Measurements from ENCODE around the gene P2RY2.
"Not testable (repeated sequence)": the region's sequence is repeated elsewhere in the genome, so short reads cannot be mapped to it uniquely, and the experiment has no call there.

Gene P2RY2

GRCh38 chr11:73188301-73188700 lies 29.8 kb upstream of the P2RY2 start:
- no peak for DNase-seq (ENCODE audit: low read depth)

GRCh38 chr11:73189315-73189714 lies 28.8 kb upstream of the P2RY2 start:
- no peak for DNase-seq (ENCODE audit: low read depth)

DNA sequence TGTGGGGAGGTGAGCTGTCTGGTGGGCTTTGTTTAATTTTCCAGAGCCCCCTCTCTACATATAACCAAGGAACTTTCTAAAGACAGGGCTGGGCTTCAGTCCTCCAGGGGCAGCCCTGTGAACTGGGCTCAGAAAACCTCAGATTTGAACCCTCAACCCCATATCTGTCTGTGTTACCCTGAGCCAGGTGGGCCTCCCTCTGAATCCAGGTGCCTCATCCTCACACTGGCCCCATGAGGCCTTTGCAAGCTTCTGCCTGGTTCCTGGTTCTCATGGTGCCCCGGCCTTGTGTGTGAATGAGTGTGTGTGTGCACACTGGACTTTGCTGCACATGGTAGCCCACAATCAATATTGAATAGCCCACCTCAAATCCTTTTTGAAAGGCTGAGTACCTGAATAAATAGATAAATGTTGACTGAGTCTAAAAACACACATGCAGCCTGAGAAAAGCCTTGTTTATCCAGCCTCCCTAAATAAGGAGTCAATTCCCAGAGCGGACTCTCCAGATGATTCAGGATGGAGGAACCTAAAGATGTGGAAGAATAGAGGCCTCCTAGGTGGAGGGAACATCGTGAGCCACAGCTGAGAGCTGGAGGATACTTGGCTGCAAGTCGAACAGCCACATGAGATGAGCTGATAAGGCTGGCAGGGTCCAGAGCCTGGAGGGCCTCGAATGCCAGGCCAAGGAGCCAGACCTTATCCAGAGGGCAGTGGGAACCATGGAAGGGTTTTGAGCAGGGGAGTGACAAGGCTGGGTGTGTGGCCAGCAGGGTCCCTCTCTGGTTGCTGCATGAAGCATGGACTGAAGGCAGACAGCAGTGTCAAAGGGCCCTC lies 28.1 kb upstream of the P2RY2 start:
- no peak for DNase-seq (ENCODE audit: low read depth)

GRCh38 chr11:73190557-73190885 lies 27.6 kb upstream of the P2RY2 start:
- no peak for DNase-seq (ENCODE audit: low read depth)

DNA sequence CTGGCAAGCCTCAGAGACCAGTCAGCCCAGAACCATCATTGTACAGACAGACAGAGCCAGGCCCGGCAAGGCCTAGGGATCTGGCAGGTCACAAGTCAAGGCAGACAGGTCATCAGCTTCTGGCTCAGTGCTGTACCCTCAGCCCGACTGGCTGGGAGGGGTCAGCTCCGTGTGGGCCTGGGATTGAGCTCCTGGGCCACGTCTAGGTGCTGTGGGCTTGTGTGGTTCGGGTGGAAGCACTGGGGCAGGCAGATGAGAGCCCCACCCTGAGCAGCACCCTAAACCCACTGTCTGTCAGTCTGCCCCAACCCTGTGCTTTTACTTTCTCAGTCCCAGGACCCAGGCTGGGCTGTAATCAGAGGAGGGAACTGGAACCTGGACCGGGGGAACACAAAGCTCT lies 26.9 kb upstream of the P2RY2 start:
- DNase-seq (ENCODE audit: low read depth) = no peak

- no peak for DNase-seq (ENCODE audit: low read depth)
Observed at GRCh38 chr11:73192272-73192671, 25.8 kb upstream of the P2RY2 start.

- DNase-seq (ENCODE audit: low read depth) = no peak
Observed at GRCh38 chr11:73193251-73194033, 24.6 kb upstream of the P2RY2 start.

DNA sequence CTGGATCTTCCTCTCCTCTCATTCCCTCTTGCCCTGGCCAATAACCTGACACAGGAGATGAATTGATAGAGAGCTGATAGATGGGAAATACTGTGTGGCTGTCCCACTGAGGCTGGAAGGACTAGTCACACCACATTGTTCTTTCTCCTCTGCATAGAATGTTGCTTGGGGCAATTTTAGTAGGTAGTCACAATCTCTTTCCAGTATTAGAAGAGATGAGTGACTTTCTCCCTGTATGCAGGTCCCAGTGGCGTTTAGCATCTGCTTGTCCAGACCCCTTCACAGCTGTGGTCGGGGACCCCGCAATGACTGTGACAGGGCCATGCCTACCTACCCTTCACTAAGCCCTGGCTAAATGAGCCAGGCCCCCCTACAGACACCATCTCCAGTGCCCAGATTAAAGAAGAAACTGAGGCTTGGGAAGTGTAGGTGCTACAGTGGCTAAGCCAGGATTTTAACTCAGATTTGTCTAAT lies 24.0 kb upstream of the P2RY2 start:
- DNase-seq (ENCODE audit: low read depth) = no peak

GRCh38 chr11:73194593-73194992 lies 23.5 kb upstream of the P2RY2 start:
- no peak for DNase-seq (ENCODE audit: low read depth)

DNA sequence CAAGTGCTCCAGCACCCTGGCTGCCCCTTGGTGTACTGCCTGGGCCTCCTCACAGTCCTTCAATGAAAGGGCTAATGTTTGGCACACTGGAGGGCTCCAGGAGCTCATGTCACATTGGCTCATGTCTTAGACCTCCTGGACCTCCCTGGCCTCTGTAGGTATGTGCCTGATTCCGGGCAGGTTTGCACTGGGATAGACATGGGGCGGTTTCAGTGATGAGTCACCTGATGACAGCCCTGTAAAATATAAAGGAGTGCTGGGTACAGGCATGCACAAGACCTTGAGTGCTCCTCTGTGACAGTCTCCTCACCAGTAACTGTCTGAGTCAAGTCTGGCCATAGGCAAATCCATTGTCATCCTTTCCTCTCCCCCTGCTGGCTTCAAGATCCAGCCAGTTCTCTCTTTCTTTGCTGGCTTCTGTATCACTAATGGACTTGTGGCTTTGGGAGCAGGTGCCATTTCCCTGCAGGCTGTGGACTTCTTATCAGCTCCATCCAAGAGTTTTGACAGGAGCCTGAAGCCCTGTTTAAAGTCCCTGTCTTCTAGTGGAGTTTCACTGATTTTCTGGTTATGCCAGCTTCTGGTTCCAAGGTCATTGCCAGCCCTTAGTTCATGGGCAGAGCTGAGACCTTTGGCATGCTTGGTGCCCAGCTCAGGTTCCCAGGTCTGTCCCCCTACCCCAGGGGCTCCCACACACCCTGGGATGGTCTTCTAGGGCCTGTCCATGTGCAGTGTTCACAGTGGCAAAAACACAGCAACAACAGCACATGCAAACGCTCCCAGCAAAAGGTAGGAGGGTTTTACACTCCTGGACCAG lies 22.7 kb upstream of the P2RY2 start:
- DNase-seq (ENCODE audit: low read depth) = no peak

DNA sequence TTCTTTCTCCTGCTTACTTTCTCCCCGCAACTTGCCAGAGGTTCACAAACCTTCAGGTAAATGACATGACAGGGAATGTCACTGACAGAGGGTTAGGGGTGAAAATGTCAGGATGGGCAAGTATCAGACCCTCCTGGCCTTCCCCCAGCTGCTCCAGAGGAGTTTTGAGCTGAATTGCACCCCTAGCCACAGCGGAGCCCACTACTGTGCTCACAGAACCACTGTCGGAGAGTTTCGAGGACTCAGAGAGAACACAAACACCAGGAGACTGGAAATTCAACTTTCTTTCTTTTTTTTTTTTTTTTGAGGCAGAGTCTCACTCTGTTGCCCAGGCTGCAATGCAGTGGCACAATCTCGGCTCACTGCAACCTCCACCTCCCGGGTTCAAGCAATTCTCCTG lies 21.5 kb upstream of the P2RY2 start:
- no peak for DNase-seq (ENCODE audit: low read depth)

- DNase-seq (ENCODE audit: low read depth) = no peak
Observed at GRCh38 chr11:73197348-73197747, 20.7 kb upstream of the P2RY2 start.

GRCh38 chr11:73197787-73198186 lies 20.3 kb upstream of the P2RY2 start:
- DNase-seq (ENCODE audit: low read depth) = not testable (repeated sequence)

DNA sequence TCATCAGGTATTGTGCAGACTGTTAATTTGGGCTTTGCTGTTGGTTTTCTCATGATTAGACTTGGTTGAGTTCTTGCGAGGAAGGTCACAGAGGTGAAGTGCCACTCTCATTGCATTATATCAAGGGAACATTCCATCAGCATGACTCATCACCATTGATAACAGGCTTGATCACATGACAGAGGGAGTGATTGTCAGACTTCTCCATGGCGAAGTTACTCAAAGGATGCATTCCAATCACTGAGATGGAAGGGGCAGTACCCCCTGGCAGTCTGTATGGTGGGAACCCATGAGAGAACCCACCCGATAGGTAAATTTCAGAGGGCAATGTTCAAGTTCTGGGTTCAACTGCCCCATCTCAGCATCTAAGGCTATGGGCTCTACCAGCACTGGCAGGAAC lies 19.4 kb upstream of the P2RY2 start:
- no peak for DNase-seq (ENCODE audit: low read depth)

- DNase-seq (ENCODE audit: low read depth) = no peak
Observed at GRCh38 chr11:73199446-73199845, 18.6 kb upstream of the P2RY2 start.

GRCh38 chr11:73200256-73200655 lies 17.8 kb upstream of the P2RY2 start:
- DNase-seq (ENCODE audit: low read depth) = no peak

DNA sequence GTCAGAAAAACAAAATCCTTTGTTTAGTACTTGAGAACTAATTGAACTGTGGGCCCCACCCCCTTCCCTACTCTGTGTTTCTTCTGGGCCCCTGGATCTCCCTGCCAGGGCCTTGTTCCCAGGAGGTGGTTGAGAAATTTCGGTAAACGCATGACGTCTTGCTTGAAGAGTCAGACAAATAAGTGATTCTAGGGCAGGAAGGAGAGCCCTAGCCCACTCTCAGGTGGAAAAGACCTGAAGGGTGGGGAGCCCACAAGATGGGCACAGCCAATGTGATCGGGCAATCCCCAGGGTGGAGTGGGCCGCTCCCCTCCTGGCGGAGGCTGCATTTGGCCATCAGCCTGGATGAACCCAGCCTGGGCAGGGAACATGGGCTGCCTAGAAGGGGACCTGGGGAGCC lies 16.8 kb upstream of the P2RY2 start:
- DNase-seq (ENCODE audit: low read depth) = no peak

- DNase-seq (ENCODE audit: low read depth) = no peak
Observed at GRCh38 chr11:73201888-73202780, 15.9 kb upstream of the P2RY2 start.

DNA sequence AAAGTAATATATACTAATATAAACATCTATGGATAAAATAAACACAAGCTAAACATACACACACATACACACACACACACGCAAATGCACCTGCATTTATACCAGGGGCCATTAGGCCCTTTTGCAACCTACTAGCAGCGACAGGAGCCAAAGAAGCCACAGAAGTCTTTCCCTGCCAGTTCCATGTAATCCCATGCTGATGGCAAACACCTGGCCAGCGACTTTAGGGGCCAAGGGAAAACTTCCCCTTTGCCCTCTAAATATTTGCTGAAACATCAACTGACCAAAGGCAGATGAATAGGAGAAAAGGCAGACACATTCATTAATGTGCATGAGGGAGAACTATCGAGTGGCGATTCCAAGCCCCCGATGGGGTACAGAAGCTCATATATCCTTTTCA lies 14.8 kb upstream of the P2RY2 start:
- no peak for DNase-seq (ENCODE audit: low read depth)

DNA sequence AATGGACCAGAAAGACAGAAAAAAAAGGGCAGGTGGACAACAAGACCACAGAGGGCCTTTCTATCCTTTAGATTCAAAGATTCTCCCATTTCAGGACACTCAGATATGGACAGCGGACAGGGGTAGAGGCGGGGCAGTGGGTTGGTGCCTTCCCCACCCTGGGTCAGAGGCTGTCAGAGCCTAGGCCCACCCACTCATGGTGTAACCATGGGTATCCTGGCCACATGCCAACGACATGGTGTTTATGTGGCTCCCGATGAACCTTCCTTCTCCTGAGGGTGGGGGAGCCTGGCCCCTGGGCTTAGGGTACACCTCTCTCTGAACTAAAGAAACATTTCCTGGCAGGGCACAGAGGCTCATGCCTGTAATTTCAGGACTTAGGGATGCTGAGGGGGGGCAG lies 14.3 kb upstream of the P2RY2 start:
- DNase-seq (ENCODE audit: low read depth) = no peak

GRCh38 chr11:73204711-73205121 lies 13.4 kb upstream of the P2RY2 start:
- no peak for DNase-seq (ENCODE audit: low read depth)

All from T follicular helper cell (primary cell).